ENCODE measurements around the gene SSTR4. TPM values are rescaled to one million over a fixed set of nuclear protein-coding genes. Genes with fewer than 3 reads are reported as not detected.

Gene SSTR4
- total RNA-seq, 2 donors from 2014 or later: not detected

- Histone ChIP-seq H3K4me1 (peaks cover 36% of the 10 kb centered on the region), H3K36me3 (replicated peaks in 1 of 2; ENCODE audit: insufficient read depth in 1 of 2, low read depth in 2 of 2) (no peaks in the 10 kb centered on the region), H3K4me3 (no peak overlapping the region), H3K27me3 (peaks cover 0 to 23% of the 10 kb centered on the region in 2 donors), H3K27ac (no peak overlapping the region), H3K9me3 (no peaks in the 10 kb centered on the region)
- DNase-seq: no peak
- intact Hi-C loops (cut with DNase I): no loop called here
- no peak for TF ChIP-seq POLR2A (IDR thresholded peaks at IDR 0.05)
- TF ChIP-seq CTCF (IDR thresholded peaks at IDR 0.05): no peak
- ATAC-seq: no peak
These were observed 11.3 kb downstream of the SSTR4 start for GRCh38 chr20:23046431-23046830.

- intact Hi-C loops (cut with DNase I): no loop called here
- no peak for TF ChIP-seq CTCF (IDR thresholded peaks at IDR 0.05)
- no peak for TF ChIP-seq POLR2A (IDR thresholded peaks at IDR 0.05)
- no peaks in the 10 kb centered on the region for H3K9me3 ChIP-seq
- ATAC-seq: no peak
- no peak for DNase-seq
- WGBS, 2 donors: 43 to 46% methylated on average over 13 of the region's 13 CpGs
- H3K27me3 ChIP-seq: peaks cover 0 to 23% of the 10 kb centered on the region in 2 donors
- no peak overlapping the region for H3K27ac ChIP-seq
- H3K36me3 ChIP-seq (replicated peaks in 1 of 2; ENCODE audit: insufficient read depth in 1 of 2, low read depth in 2 of 2): no peaks in the 10 kb centered on the region
- no peak overlapping the region for H3K4me3 ChIP-seq
- H3K4me1 ChIP-seq: peaks cover 36% of the 10 kb centered on the region
These were observed 12.1 kb downstream of the SSTR4 start for GRCh38 chr20:23047001-23047737.

GRCh38 chr20:23047738-23048214, 12.7 kb downstream of the SSTR4 start:
- Histone ChIP-seq H3K27ac (no peak overlapping the region), H3K9me3 (no peaks in the 10 kb centered on the region), H3K27me3 (peaks cover 0 to 23% of the 10 kb centered on the region in 2 donors), H3K36me3 (replicated peaks in 1 of 2; ENCODE audit: insufficient read depth in 1 of 2, low read depth in 2 of 2) (no peaks in the 10 kb centered on the region), H3K4me3 (no peak overlapping the region), H3K4me1 (peaks cover 36% of the 10 kb centered on the region)
- TF ChIP-seq POLR2A (IDR thresholded peaks at IDR 0.05) (no peak), CTCF (IDR thresholded peaks at IDR 0.05) (no peak)
- 15 to 16% methylated on average over 28 to 41 of the region's 47 CpGs for WGBS, 2 donors
- DNase-seq: peak in 2 of 4 donors; percentile 12 to 24
- ATAC-seq: no peak
- intact Hi-C loops (cut with DNase I): no loop called here

GRCh38 chr20:23048283-23049200, 13.4 kb downstream of the SSTR4 start:
- Histone ChIP-seq H3K9me3 (no peaks in the 10 kb centered on the region), H3K27ac (peak overlapping the region in 3 of 4 donors; percentile 52 to 67 (median 63)), H3K36me3 (replicated peaks in 1 of 2; ENCODE audit: insufficient read depth in 1 of 2, low read depth in 2 of 2) (no peaks in the 10 kb centered on the region), H3K4me3 (no peak overlapping the region), H3K27me3 (peaks cover 0 to 23% of the 10 kb centered on the region in 2 donors), H3K4me1 (peaks cover 36% of the 10 kb centered on the region)
- ATAC-seq (peak; percentile 27), DNase-seq (peak; percentile 27 to 57 (median 47))
- WGBS, 2 donors: 3 to 26% methylated on average over 8 to 91 of the region's 92 CpGs
- intact Hi-C loops (cut with DNase I): no loop called here
- peak in 6 of 7 experiments; percentile 25 to 37 (median 30) for TF ChIP-seq CTCF (IDR thresholded peaks at IDR 0.05)
- no peak for TF ChIP-seq POLR2A (IDR thresholded peaks at IDR 0.05)
